CD14-positive monocyte (primary cell): ENCODE results near the gene PLXNA4. TPM values are rescaled to one million over a fixed set of nuclear protein-coding genes. Genes with fewer than 3 reads are reported as not detected.

Experiments used
- DNase-seq, 3 donors: peaks; one replicate each; pipeline ENCODE4 v3.0.0-alpha.2; 2011 to 2022
- H2AFZ ChIP-seq: 2 replicates; pipeline ENCODE4 v1.6.0; 2012; ENCODE audit warnings: mild to moderate bottlenecking, low read depth, low read length, inconsistent platforms; ENCODE audit not compliant: insufficient read depth, poor library complexity, severe bottlenecking
- H3K27ac ChIP-seq, 2 donors: 1 replicate in 1 of 2; 2 replicates in 1 of 2; pipeline ENCODE4 v1.5.1; 2012 to 2013; ENCODE audit warnings: low read length in 2 of 2, control low read depth in 1 of 2, inconsistent platforms in 1 of 2, low read depth in 1 of 2, mild to moderate bottlenecking in 1 of 2
- H3K27me3 ChIP-seq, 2 donors: one replicate each; pipeline versions ENCODE4 v1.6.0 to v1.6.1; 2011 to 2013; ENCODE audit warnings: low read length in 2 of 2; ENCODE audit not compliant: control insufficient read depth in 2 of 2, insufficient read depth in 2 of 2
- H3K36me3 ChIP-seq, 2 donors: replicated peaks in 1 of 2; 1 replicate in 1 of 2; 2 replicates in 1 of 2; pipeline versions ENCODE4 v1.5.1 to v1.6.1; 2012 to 2013; ENCODE audit warnings: low read length in 2 of 2, control low read depth in 1 of 2, inconsistent platforms in 1 of 2, mild to moderate bottlenecking in 1 of 2; ENCODE audit not compliant: insufficient read depth in 2 of 2, control insufficient read depth in 1 of 2
- H3K4me1 ChIP-seq, 2 donors: 1 replicate in 1 of 2; 2 replicates in 1 of 2; pipeline versions ENCODE4 v1.5.1 to v1.6.1; 2012 to 2013; ENCODE audit warnings: low read length in 2 of 2, control low read depth in 1 of 2, inconsistent platforms in 1 of 2, mild to moderate bottlenecking in 1 of 2, moderate library complexity in 1 of 2; ENCODE audit not compliant: insufficient read depth in 2 of 2, control insufficient read depth in 1 of 2
- H3K4me2 ChIP-seq: replicated peaks from 2 replicates; pipeline ENCODE3; 2012; ENCODE audit warnings: low read length, moderate library complexity, mild to moderate bottlenecking; ENCODE audit not compliant: poor library complexity, severe bottlenecking; ENCODE audit errors: extremely low read depth
- H3K4me3 ChIP-seq, 3 experiments: fragments of 200-600 bp in 1 of 3; sonication (generic) in 1 of 3; replicated peaks in 1 of 3; 1 replicate in 2 of 3; 2 replicates in 1 of 3; pipeline ENCODE4 v1.5.1; 2011 to 2013; ENCODE audit warnings: low read length in 3 of 3, mild to moderate bottlenecking in 3 of 3, control low read depth in 2 of 3, low read depth in 2 of 3, inconsistent platforms in 1 of 3, moderate library complexity in 1 of 3
- H3K79me2 ChIP-seq: 2 replicates; pipeline ENCODE4 v1.6.0; 2012; ENCODE audit warnings: mild to moderate bottlenecking, control low read depth, inconsistent platforms, low read length, moderate library complexity; ENCODE audit not compliant: insufficient read depth
- H3K9ac ChIP-seq: 2 replicates; pipeline ENCODE4 v1.6.0; 2017; ENCODE audit warnings: low read length, mild to moderate bottlenecking; ENCODE audit not compliant: insufficient read depth, poor library complexity, severe bottlenecking
- H3K9me3 ChIP-seq, 2 donors: replicated peaks in 1 of 2; 1 replicate in 1 of 2; 2 replicates in 1 of 2; pipeline versions ENCODE4 v1.5.1 to v1.6.1; 2012 to 2013; ENCODE audit warnings: low read length in 2 of 2, control low read depth in 1 of 2; ENCODE audit not compliant: control insufficient read depth in 1 of 2, insufficient read depth in 1 of 2
- H4K20me1 ChIP-seq: 2 replicates; pipeline ENCODE4 v1.6.0; 2012; ENCODE audit warnings: mild to moderate bottlenecking, low read length, control low read depth, moderate library complexity; ENCODE audit not compliant: insufficient read depth
- H3K27ac Mint-ChIP-seq, 7 donors: one replicate each; pipeline ENCODE4 v1.8.0; 2020; ENCODE audit warnings: mild to moderate bottlenecking in 7 of 7, mixed read lengths in 7 of 7, moderate library complexity in 6 of 7, inconsistent platforms in 2 of 7
- H3K27me3 Mint-ChIP-seq, 3 donors: one replicate each; pipeline ENCODE4 v1.8.0; 2021 to 2022; ENCODE audit warnings: low read depth in 3 of 3, mild to moderate bottlenecking in 3 of 3, mixed read lengths in 3 of 3, moderate library complexity in 3 of 3, inconsistent platforms in 1 of 3
- H3K36me3 Mint-ChIP-seq, 2 donors: one replicate each; pipeline ENCODE4 v1.8.0; 2020; ENCODE audit warnings: mixed read lengths in 2 of 2, inconsistent platforms in 1 of 2, mild to moderate bottlenecking in 1 of 2
- H3K4me1 Mint-ChIP-seq: one replicate; pipeline ENCODE4 v1.8.0; 2020; ENCODE audit warnings: mild to moderate bottlenecking, mixed read lengths
- H3K4me3 Mint-ChIP-seq, 2 donors: one replicate each; pipeline ENCODE4 v1.8.0; 2020; ENCODE audit warnings: mild to moderate bottlenecking in 2 of 2, mixed read lengths in 2 of 2, moderate library complexity in 1 of 2
- H3K9me3 Mint-ChIP-seq, 7 donors: one replicate each; pipeline ENCODE4 v1.8.0; 2020 to 2022; ENCODE audit warnings: mixed read lengths in 7 of 7, mild to moderate bottlenecking in 6 of 7, moderate library complexity in 6 of 7, inconsistent platforms in 2 of 7
- CTCF ChIP-seq: fragments of 200-600 bp; IDR thresholded peaks from one replicate; pipeline ENCODE4 v1.8.0; 2022; ENCODE audit warnings: antibody characterized with exemption, mild to moderate bottlenecking
- WGBS: methylation state at CpG from one replicate; pipeline ENCODE4 v1.1.5; 2013; ENCODE audit warnings: missing lambda C conversion rate; ENCODE audit not compliant: insufficient coverage; 5-methylcytosine and 5-hydroxymethylcytosine counted together
- intact Hi-C, 2 donors: fragments of 100-400 bp; cut with micrococcal nuclease; formaldehyde crosslinking; loops; one replicate each; pipeline versions ENCODE4 v1.15.0 to v1.15.1; 2023
- polyA plus RNA-seq, 3 donors: library from polyadenylated mRNA; depleted of rRNA in 1 of 3; unstranded in 2 of 3; stranded (reverse) in 1 of 3; fragments of 300-500 nt in 2 of 3; fragments of >200 nt in 1 of 3; fragmentation: Illumina TruSeq in 2 of 3; gene quantifications; 1 replicate in 2 of 3; 2 replicates in 1 of 3; pipeline ENCODE4 v1.2.3, GENCODE V29; 2012 to 2021

PLXNA4 gene
- polyA plus RNA-seq, 3 donors: not detected

GRCh38 chr7:132181946-132182685, 394.2 kb downstream of the PLXNA4 start:
- Mint-ChIP-seq H3K36me3 (no peaks in the 10 kb centered on the region), H3K27me3 (peaks cover 0 to 3% (median 2%) of the 10 kb centered on the region in 3 donors), H3K9me3 (peaks cover 5 to 19% (median 11%) of the 10 kb centered on the region in 7 donors), H3K4me3 (no peak overlapping the region), H3K27ac (no peak overlapping the region), H3K4me1 (no peaks in the 10 kb centered on the region)
- Histone ChIP-seq H3K4me1 (no peaks in the 10 kb centered on the region), H3K27ac (no peak overlapping the region), H2AFZ (no peak overlapping the region), H3K4me2 (no peak overlapping the region), H3K79me2 (no peaks in the 10 kb centered on the region), H3K9ac (no peak overlapping the region), H3K27me3 (no peaks in the 10 kb centered on the region), H4K20me1 (no peaks in the 10 kb centered on the region), H3K36me3 (no peaks in the 10 kb centered on the region), H3K9me3 (peaks cover 13 to 20% of the 10 kb centered on the region in 2 donors), H3K4me3 (no peak overlapping the region)
- intact Hi-C loops: no loop called here
- DNase-seq: no peak
- no peak for TF ChIP-seq CTCF
- 87% methylated on average over 7 of the region's 9 CpGs for WGBS

GRCh38 chr7:132181371-132181770, 394.9 kb downstream of the PLXNA4 start:
- TF ChIP-seq CTCF: no peak
- no peak overlapping the region for H3K27ac ChIP-seq
- H3K9me3 Mint-ChIP-seq: peaks cover 0 to 12% (median 5%) of the 10 kb centered on the region in 7 donors
- H2AFZ ChIP-seq: no peak overlapping the region
- peaks cover 0 to 3% (median 2%) of the 10 kb centered on the region in 3 donors for H3K27me3 Mint-ChIP-seq
- no peak overlapping the region for H3K9ac ChIP-seq
- 80% methylated on average over 1 of the region's 10 CpGs for WGBS
- H4K20me1 ChIP-seq: no peaks in the 10 kb centered on the region
- no peaks in the 10 kb centered on the region for H3K27me3 ChIP-seq
- H3K36me3 ChIP-seq: no peaks in the 10 kb centered on the region
- intact Hi-C loops: no loop called here
- no peaks in the 10 kb centered on the region for H3K4me1 ChIP-seq
- H3K9me3 ChIP-seq: peaks cover 6 to 14% of the 10 kb centered on the region in 2 donors
- H3K4me1 Mint-ChIP-seq: no peaks in the 10 kb centered on the region
- H3K27ac Mint-ChIP-seq: peak overlapping the region in 1 of 7 donors; percentile 4
- DNase-seq: no peak
- H3K36me3 Mint-ChIP-seq: no peaks in the 10 kb centered on the region
- H3K4me3 ChIP-seq: no peak overlapping the region
- no peaks in the 10 kb centered on the region for H3K79me2 ChIP-seq
- no peak overlapping the region for H3K4me2 ChIP-seq
- H3K4me3 Mint-ChIP-seq: no peak overlapping the region
